Neuronal stem cell (in vitro differentiated cells): ENCODE results near the gene ANKRD27.
A peak's percentile ranks its signal among the peaks of the same experiment; 100 is the strongest.

Source experiments
- DNase-seq: peaks from one replicate; pipeline ENCODE4 v3.0.0-alpha.2; 2013; ENCODE audit warnings: low spot score
- H2AFZ ChIP-seq: one replicate; pipeline ENCODE4 v1.6.1; 2013; ENCODE audit warnings: mild to moderate bottlenecking, low read length, inconsistent platforms
- H2AK5ac ChIP-seq: 2 replicates; pipeline ENCODE4 v1.6.1; 2013; ENCODE audit warnings: low read depth, mild to moderate bottlenecking, inconsistent platforms, low read length, moderate library complexity, mixed read lengths
- H2BK120ac ChIP-seq: 2 replicates; pipeline ENCODE4 v1.6.1; 2013; ENCODE audit warnings: low read depth, mild to moderate bottlenecking, inconsistent platforms, low read length, moderate library complexity, mixed read lengths
- H2BK12ac ChIP-seq: one replicate; pipeline ENCODE4 v1.6.1; 2013; ENCODE audit warnings: low read length, inconsistent platforms
- H2BK15ac ChIP-seq: 2 replicates; pipeline ENCODE4 v1.6.1; 2013; ENCODE audit warnings: mild to moderate bottlenecking, low read length, inconsistent platforms, mixed read lengths
- H2BK5ac ChIP-seq: one replicate; pipeline ENCODE4 v1.6.1; 2013; ENCODE audit warnings: inconsistent platforms, mild to moderate bottlenecking, low read length, moderate library complexity
- H3K14ac ChIP-seq: one replicate; pipeline ENCODE4 v1.6.1; 2013; ENCODE audit warnings: low read length, inconsistent platforms
- H3K18ac ChIP-seq: 2 replicates; pipeline ENCODE4 v1.6.1; 2013; ENCODE audit warnings: low read length, inconsistent platforms
- H3K23ac ChIP-seq: 2 replicates; pipeline ENCODE4 v1.6.1; 2013; ENCODE audit warnings: low read depth, mild to moderate bottlenecking, mixed read lengths, low read length, inconsistent platforms; ENCODE audit not compliant: poor library complexity
- H3K27ac ChIP-seq: replicated peaks from 3 replicates; pipeline ENCODE4 v1.5.1; 2013; ENCODE audit warnings: low read length, inconsistent platforms
- H3K27me3 ChIP-seq, 3 experiments: 2 replicates each; pipeline ENCODE4 v1.6.1; 2013; ENCODE audit warnings: low read length in 3 of 3, mild to moderate bottlenecking in 2 of 3, inconsistent platforms in 1 of 3, low read depth in 1 of 3, mixed read lengths in 1 of 3, moderate library complexity in 1 of 3; ENCODE audit not compliant: control insufficient read depth in 3 of 3, insufficient read depth in 3 of 3
- H3K36me3 ChIP-seq, 2 donors: replicated peaks in 1 of 2; 2 replicates each; pipeline ENCODE4 v1.6.1; 2013; ENCODE audit warnings: low read length in 2 of 2; ENCODE audit not compliant: control insufficient read depth in 2 of 2, insufficient read depth in 2 of 2
- H3K4ac ChIP-seq: 2 replicates; pipeline ENCODE4 v1.6.1; 2013; ENCODE audit warnings: inconsistent platforms, mild to moderate bottlenecking, low read length, moderate library complexity
- H3K4me1 ChIP-seq, 2 donors: 1 replicate in 1 of 2; 2 replicates in 1 of 2; pipeline ENCODE4 v1.6.1; 2013; ENCODE audit warnings: low read length in 2 of 2, low read depth in 1 of 2; ENCODE audit not compliant: control insufficient read depth in 2 of 2, insufficient read depth in 1 of 2
- H3K4me2 ChIP-seq: one replicate; pipeline ENCODE4 v1.6.1; 2013; ENCODE audit warnings: mild to moderate bottlenecking, low read length, inconsistent platforms; ENCODE audit not compliant: insufficient read depth, poor library complexity, severe bottlenecking
- H3K4me3 ChIP-seq, 2 donors: 2 replicates each; pipeline ENCODE4 v1.5.1; 2013; ENCODE audit warnings: low read length in 2 of 2, mild to moderate bottlenecking in 2 of 2, inconsistent platforms in 1 of 2, moderate library complexity in 1 of 2
- H3K79me1 ChIP-seq: one replicate; pipeline ENCODE4 v1.6.1; 2013; ENCODE audit warnings: low read depth, mild to moderate bottlenecking, inconsistent platforms, low read length, moderate library complexity
- H3K9ac ChIP-seq: one replicate; pipeline ENCODE4 v1.6.1; 2013; ENCODE audit warnings: mild to moderate bottlenecking, low read depth, low read length, inconsistent platforms; ENCODE audit not compliant: poor library complexity
- H3K9me3 ChIP-seq, 2 donors: replicated peaks in 1 of 2; 2 replicates each; pipeline versions ENCODE3 to v1.6.1; 2013; ENCODE audit warnings: low read length in 2 of 2, mild to moderate bottlenecking in 2 of 2, inconsistent platforms in 1 of 2, low read depth in 1 of 2, mixed read lengths in 1 of 2, moderate library complexity in 1 of 2; ENCODE audit not compliant: control insufficient read depth in 2 of 2, insufficient read depth in 1 of 2
- H4K8ac ChIP-seq: one replicate; pipeline ENCODE4 v1.6.1; 2013; ENCODE audit warnings: low read depth, mild to moderate bottlenecking, inconsistent platforms, low read length, moderate library complexity
- H4K91ac ChIP-seq: one replicate; pipeline ENCODE4 v1.6.1; 2013; ENCODE audit warnings: low read length, low read depth, mild to moderate bottlenecking, inconsistent platforms; ENCODE audit not compliant: poor library complexity
- WGBS, 2 donors: extraction: QIAGEN DNeasy Blood & Tissue Kit; methylation state at CpG; one replicate each; pipeline ENCODE4 v1.1.7; 2013; ENCODE audit warnings: missing lambda C conversion rate in 2 of 2, mixed read lengths in 1 of 2; ENCODE audit not compliant: insufficient read length in 2 of 2, insufficient replicate concordance in 1 of 2; ENCODE audit errors: extremely low coverage in 2 of 2; 5-methylcytosine and 5-hydroxymethylcytosine counted together

ANKRD27 gene

DNA sequence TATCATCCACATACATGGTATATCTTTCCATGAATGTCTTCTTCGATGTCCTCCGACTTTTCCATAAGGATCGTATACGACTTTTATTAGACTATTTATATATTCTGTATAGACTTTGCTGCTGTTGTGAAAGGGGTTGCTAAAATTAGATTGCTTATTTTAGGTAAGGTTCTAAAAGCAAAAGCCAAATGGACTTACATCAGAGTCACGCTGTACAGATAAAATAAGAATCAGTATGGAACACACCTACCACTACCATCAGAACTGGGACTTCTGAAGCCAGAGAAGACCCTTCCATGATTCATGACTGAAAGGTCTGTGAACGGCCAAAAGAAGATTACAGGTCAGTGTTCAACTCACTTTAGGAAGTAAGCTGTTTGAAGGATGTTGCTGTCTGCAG is 8.9 kb downstream of the ANKRD27 start:
- Histone ChIP-seq H3K27ac (no peak overlapping the region), H2BK5ac (no peak overlapping the region), H2AFZ (no peak overlapping the region), H3K36me3 (peaks cover 0 to 10% of the 10 kb centered on the region in 2 donors), H3K23ac (no peak overlapping the region), H3K9me3 (no peaks in the 10 kb centered on the region), H2BK120ac (no peak overlapping the region), H3K4ac (no peak overlapping the region), H3K4me2 (no peak overlapping the region), H3K79me1 (peaks cover 4% of the 10 kb centered on the region), H2BK12ac (no peak overlapping the region), H3K18ac (no peak overlapping the region), H2BK15ac (no peak overlapping the region), H3K4me1 (no peaks in the 10 kb centered on the region), H3K14ac (no peak overlapping the region), H3K4me3 (no peak overlapping the region), H4K91ac (no peak overlapping the region), H2AK5ac (no peak overlapping the region), H3K27me3 (no peaks in the 10 kb centered on the region), H3K9ac (no peak overlapping the region), H4K8ac (no peak overlapping the region)
- WGBS, 2 donors: no CpG with 5 or more reads among the region's 6 CpGs
- no peak for DNase-seq

DNA sequence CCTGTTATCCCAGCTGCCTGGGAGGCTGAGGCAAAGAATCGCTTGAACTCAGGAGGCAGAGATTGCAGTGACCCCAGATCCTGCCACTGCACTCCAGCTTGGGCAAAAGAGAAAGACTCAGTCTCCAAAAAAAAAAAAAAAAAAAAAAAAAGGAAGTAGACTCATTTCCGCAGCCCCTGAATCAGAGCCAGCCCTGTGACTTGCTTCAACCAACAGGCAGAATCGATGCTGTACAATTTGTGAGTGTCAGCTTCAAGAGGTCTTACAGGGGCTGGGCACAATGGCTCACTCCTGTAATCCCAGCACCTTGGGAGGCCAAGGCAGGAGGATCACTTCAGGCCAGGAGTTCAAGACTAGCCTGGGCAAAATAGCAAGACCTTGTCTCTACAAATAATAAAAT is 12.8 kb downstream of the ANKRD27 start:
- Histone ChIP-seq H3K4ac (no peak overlapping the region), H4K91ac (no peak overlapping the region), H3K36me3 (peaks cover 1 to 13% of the 10 kb centered on the region in 2 donors), H4K8ac (no peak overlapping the region), H3K4me1 (no peaks in the 10 kb centered on the region), H3K9ac (no peak overlapping the region), H3K27ac (no peak overlapping the region), H3K9me3 (no peaks in the 10 kb centered on the region), H2BK12ac (no peak overlapping the region), H2BK5ac (no peak overlapping the region), H3K4me2 (no peak overlapping the region), H3K79me1 (peaks cover 4% of the 10 kb centered on the region), H3K4me3 (no peak overlapping the region), H2BK15ac (no peak overlapping the region), H2AFZ (no peak overlapping the region), H3K27me3 (no peaks in the 10 kb centered on the region), H2AK5ac (no peak overlapping the region), H3K14ac (no peak overlapping the region), H2BK120ac (no peak overlapping the region), H3K18ac (no peak overlapping the region), H3K23ac (no peak overlapping the region)
- WGBS, 2 donors: no CpG with 5 or more reads among the region's 3 CpGs
- DNase-seq: no peak

- no peak for DNase-seq
Measured at GRCh38 chr19:32661318-32661717, 13.7 kb downstream of the ANKRD27 start.

GRCh38 chr19:32658527-32658926 is 16.5 kb downstream of the ANKRD27 start:
- Histone ChIP-seq H2AK5ac (no peak overlapping the region), H3K27me3 (no peaks in the 10 kb centered on the region)
- WGBS, 2 donors: no CpG with 5 or more reads among the region's 10 CpGs

More at GRCh38 chr19:32661318-32661717, 13.7 kb downstream of the ANKRD27 start:
- H3K27ac ChIP-seq: no peak overlapping the region
- H3K9me3 ChIP-seq: no peaks in the 10 kb centered on the region
- peak overlapping the region in 1 of 2 donors; percentile 25 for H3K4me3 ChIP-seq
- H4K91ac ChIP-seq: no peak overlapping the region
- H3K79me1 ChIP-seq: peaks cover 4% of the 10 kb centered on the region
- no peak overlapping the region for H3K18ac ChIP-seq
- H3K14ac ChIP-seq: no peak overlapping the region
- no peak overlapping the region for H4K8ac ChIP-seq
- no peak overlapping the region for H2BK5ac ChIP-seq
- H3K23ac ChIP-seq: no peak overlapping the region
- no peak overlapping the region for H3K4me2 ChIP-seq
- no peak overlapping the region for H2BK15ac ChIP-seq
- no peak overlapping the region for H3K4ac ChIP-seq
- no peaks in the 10 kb centered on the region for H3K27me3 ChIP-seq
- no peak overlapping the region for H2BK120ac ChIP-seq
- H2BK12ac ChIP-seq: no peak overlapping the region
- no peaks in the 10 kb centered on the region for H3K4me1 ChIP-seq
- no peak overlapping the region for H2AFZ ChIP-seq
- no peak overlapping the region for H2AK5ac ChIP-seq
- WGBS, 2 donors: no CpG with 5 or more reads among the region's 7 CpGs
- H3K36me3 ChIP-seq: peaks cover 1 to 10% of the 10 kb centered on the region in 2 donors
- H3K9ac ChIP-seq: no peak overlapping the region

More at GRCh38 chr19:32658527-32658926, 16.5 kb downstream of the ANKRD27 start:
- no peaks in the 10 kb centered on the region for H3K4me1 ChIP-seq
- H3K9me3 ChIP-seq: no peaks in the 10 kb centered on the region
- no peak overlapping the region for H3K4ac ChIP-seq
- no peak overlapping the region for H4K8ac ChIP-seq
- H3K27ac ChIP-seq: no peak overlapping the region
- peaks cover 6% of the 10 kb centered on the region for H3K79me1 ChIP-seq
- no peak overlapping the region for H3K4me3 ChIP-seq
- H2BK120ac ChIP-seq: no peak overlapping the region
- H2BK5ac ChIP-seq: no peak overlapping the region
- no peak overlapping the region for H3K14ac ChIP-seq
- H2BK15ac ChIP-seq: no peak overlapping the region
- no peak overlapping the region for H3K4me2 ChIP-seq
- H3K36me3 ChIP-seq: peaks cover 6 to 15% of the 10 kb centered on the region in 2 donors
- no peak overlapping the region for H3K18ac ChIP-seq
- no peak for DNase-seq
- no peak overlapping the region for H4K91ac ChIP-seq
- no peak overlapping the region for H3K23ac ChIP-seq
- no peak overlapping the region for H2AFZ ChIP-seq
- H3K9ac ChIP-seq: no peak overlapping the region
- no peak overlapping the region for H2BK12ac ChIP-seq
